DMS 273 treated with DMSO at 0.1 percent for 48 hours (cell line): ENCODE data around the gene QRFP.

Source experiments
- DNase-seq: peaks from one replicate; lab custom pipeline; 2025; lab: John Stamatoyannopoulos, UW

QRFP gene

DNA sequence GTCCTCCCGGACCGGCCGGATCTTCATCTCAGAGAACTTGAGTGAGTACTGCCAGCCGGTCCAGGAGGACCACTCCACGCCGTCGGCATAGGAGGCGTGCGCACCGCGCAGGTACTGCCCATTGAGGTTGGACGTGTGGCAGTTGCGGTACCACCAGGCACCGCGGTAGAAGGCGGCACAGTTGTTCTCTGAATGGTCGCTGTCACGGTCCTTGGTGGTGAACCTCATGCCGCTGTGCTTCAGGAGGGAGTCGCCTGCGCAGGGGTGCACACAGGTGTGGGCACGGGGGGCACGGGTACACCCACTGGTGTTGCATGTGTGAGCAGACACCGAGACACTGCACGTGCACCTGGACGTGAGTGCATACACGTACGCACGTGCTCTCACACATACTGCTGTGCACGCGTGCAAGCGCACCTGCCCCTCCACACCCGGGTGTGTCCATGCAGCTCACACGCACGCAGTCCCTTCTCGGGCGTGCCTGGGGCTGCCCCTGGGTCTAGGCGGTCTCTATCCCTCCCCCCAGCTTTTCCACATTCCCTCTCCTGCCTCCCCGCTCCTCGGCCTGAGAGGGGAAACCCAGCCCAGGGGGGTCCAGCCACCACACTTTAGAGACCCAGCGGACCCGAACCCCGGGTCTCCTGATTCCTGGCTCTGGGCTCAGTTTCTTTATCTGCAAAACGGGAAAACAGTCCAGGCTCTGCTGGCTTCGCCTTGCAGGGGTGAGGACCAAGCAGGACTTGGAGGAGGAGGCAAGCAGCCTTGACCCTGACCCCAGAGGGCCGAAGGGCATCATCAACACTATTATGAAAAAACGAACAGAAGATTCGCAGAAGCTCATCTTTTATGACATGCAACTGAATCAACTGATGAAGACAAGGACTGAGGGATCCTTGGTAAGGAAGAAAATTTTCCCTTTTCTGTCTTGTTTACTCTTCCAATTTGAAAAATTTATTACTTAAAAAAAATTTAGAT is 7.7 kb upstream of the QRFP start:
- DNase-seq = no peak

DNA sequence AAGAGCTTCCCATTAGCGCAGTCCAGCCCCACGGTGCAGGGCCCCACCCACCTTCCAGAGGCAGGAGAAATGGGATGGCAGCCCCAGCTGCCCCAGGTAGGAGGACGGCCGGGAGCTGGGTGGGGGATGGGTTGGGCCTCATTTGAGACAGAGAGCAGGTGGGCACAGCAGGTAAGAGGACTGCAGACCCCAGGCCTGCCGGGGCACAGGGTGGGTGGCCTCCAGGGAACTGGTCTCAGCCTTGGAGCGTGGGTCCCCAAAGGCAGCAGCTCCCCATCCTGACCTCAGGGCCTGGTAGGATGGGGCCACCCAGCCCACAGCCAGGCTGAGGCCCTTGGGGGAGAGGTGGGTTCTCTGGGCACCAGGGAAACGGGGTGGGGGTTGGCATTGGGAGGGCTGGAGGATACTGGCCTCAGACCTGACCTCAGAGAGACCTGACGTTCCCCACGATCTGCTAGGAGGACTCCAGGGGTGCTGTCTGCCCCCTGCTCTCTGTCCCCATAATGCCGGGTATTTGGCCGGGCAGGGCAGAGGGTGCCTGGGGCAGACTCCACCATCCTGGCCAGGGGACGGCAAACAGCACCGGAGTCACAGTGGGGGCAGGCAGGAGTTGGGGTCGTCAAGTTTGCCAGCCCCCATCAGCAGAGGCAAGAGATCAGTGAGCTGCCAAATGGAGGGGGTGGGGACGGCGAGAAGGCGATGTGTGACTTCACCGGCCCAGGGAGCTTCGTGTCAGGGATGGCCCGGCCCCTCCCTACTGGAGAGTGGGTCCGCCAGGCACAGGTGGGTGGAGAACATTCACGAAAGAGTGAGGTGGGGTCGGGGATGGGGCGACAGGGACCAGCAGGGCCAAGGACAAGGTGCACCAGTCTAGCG is 6.8 kb upstream of the QRFP start:
- no peak for DNase-seq

DNA sequence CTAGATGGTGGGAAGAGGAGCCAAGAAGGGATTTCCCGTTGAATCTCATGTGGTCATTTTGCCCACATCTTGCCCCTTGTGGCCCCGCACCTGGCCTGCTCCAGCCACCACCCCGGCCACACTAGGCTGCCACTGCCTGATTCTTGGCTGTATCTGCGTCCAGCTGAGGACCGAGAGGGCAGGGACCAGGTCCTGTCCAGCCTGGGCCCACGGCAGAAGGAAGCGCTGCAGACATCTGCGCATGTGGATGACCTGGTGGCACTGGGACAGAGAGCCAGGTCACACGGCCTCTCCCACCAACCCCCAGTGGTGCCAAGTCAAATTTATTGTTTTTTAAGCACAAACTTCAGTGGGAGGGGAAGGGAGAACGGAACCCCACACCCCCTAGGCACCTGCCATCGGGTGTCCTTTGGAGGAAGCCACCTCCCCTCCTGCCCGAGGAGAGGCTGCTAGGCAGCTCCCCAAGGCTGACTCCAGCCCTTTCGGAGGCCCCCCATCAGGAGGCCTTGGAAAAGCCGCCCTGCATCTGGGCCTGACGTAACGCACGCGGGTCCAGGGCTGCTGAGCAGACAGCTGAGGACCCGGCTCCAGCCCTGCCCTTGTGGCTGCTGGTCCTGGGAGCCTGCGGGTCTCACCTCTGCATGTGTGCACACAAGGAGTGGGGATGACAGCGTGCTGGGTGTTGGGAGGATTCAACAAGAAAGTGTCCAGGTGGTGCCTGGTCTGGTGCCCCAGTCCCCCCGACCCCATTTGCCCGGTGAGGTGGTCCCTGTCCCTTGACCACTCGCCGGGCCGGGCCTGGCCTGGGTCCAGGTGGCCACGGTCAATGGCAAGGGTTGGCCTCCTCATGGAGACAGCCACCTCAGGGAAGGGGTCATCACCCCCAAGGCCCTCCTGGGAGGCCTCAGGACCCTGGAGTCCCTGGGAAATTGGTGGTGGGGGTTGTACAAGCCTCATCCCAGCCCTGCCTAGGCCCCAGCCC is 5.9 kb upstream of the QRFP start:
- DNase-seq = no peak

DNA sequence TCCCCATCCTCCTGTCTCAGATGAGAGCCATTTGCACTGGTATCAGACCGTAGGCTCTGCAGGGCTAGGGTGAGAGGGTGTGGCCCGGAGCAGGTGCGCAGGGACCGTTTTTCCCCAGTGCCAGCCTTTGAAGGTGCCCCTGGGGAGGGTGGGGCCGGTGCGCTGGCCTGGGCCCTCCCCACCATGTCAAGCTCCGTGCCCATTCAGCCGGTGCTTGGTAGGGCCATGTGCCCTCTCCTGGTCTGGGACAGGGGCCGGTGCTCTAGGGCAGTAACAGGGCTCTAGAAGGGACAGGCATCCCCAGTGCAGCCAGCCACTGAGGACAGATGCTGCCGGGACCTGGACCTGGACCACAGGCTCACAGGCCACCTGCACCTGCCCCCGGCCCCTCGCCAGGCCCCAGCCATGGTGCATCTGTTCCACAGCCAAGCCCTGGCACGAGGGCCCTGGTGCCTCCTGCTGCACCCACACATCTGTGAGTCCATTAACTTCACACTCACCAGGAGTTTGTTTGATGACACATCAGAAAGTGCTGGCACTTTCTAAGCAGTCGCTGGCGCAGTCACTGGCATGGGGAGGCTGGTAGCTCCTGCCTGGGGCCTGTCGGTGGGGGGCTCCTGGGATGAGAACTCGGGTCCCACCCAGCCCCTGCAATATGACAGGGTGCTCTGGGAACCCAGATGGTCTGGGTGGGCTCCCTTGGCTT is 5.0 kb upstream of the QRFP start:
- DNase-seq = no peak

DNA sequence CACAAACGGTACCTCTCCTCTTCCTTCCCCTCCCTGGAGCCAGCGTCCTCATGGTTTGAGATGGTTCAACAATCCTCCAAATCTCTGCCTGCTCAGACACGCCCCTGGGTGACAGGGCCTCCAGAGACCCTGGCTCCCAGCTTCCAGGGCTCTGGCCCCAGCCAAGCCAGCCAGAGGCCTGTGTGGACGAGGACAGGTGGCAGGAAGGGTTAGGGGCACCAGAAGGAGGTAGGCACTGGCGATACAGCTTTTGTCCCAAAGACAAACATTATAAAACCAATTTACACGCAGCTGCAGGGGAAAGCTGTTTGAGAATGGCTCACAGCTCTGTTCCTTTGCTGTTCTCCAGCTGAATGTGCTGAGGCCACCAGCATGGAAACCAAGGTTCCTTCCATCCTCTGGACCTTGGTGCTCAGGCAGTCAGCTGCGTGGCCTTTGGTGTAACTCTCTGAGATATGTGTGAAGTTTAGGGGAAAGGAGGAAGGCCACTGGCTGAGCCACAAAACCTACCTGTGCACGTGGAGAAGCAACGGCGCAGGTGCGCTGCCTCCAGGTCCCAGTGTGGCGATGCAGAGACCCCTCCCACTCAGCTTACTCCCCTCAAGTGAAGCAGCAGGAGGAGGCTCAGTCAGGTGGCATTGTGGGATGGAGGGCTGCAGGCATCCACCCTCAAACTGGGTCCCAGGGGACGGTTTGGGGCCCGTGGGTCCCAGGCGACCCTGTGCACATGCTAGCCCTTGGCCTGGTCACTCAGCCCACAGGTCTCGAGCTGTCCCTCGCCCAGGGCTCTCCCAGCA is 4.3 kb upstream of the QRFP start:
- no peak for DNase-seq

DNA sequence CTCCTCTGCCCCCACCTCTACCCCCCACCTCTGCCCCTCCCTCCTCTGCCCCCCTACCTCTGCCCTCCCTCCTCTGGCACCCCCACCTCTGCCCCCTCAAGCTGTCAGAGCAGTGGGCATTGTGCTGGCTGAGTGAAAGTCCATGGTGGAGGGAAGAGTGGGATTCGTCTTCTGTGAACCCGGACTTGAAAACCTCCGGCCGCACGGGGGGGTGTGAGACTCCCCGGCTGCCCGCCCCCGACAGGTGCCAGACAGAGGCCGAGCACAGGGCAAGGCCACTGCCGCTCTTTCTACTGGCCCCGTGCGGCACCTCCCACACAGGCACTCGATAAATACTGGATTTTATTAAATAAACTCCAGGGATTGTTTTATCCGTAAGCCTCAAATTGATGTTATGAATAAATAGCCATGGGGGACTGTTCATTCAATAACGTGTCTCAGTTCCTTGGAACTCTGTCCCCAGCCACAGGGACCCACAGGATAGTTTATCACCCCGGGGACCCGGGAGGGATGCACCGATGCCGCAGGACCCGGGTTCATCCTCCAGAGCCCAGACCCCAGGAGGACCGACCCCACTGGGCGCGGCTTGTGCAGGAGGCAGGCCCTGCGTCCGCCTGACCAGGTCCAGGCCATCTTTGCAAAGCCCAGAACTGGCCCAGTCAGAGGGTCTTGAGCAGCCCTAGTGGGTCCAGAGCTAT is 2.6 kb upstream of the QRFP start:
- no peak for DNase-seq

DNA sequence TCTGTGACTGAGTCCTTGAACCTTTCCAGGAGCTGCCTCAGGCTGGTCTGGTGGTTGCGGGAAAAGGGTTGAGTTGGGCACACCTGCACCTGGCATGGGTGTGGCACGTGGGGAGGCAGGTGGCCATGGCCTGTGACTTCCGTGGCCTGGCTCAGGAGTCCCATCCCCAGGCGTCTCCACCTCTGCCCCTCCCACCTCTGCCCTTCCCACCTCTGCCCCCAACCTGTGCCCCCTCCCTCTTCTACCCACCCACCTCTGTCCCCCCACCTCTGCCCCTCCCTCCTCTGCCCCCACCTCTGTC is 1.9 kb upstream of the QRFP start:
- no peak for DNase-seq

DNA sequence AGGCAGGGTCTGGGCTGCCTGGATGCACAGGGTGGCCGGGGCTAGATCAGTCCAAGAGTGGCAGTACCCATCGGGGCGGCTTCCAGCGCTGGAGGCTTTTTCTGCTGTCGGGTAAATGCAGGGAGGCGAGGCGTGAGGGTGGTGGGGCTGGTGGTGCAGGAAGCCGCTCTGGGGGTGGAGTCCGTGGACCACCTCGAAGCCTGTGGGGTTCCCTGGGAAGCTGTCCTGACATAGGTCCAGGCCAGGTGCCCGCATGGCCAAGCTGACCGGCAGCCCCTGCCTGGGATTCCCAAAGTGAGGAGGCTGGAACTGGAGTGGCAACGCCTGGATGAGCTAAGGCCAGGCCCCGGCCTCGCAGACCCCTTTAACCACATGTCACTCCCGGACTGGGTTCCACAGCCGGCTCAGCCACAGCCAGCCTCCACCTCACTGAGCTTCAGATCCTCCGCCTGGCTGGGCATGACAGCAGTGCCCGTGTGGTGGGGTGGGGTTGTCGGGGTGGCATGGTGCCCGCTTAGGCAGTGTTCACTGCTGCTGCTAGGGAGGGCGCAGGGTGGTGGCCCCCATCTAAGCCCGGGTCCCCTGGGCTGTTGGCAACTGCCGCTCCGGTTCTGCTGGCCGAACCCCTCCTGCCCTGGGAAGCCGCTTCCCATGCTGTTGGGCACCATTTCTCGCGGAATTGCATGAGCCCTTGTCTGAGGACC is 1.4 kb upstream of the QRFP start:
- DNase-seq = no peak

DNA sequence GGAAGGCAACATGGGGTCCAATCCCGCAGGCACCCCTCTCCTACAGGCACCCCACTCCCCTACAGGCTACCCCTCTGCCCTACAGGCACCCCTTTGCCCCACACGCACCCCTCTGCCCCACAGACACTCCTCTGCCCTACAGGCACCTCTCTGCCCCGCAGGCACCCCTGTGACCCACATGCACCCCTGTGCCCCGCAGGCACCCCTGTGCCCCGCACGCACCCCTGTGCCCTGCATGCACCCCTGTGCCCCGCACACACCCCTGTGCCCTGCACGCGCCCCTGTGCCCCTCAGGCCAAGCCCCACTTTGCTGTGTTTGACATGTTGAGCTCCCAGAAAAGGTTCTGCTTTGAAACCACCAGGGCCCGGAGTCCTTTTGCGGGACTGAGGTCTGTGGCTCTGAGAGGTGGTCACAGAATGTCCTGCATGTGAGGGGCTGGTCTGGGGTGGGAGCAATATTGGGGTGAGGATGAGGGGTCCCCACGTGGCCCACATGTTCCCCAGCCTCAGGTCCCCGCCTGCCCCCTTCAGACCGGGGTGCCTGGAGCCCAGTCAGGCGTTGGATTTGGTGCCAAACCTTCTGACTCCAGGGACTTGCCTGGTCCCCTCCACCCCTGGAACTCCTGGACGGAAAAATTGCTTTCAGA is 616 bp upstream of the QRFP start:
- no peak for DNase-seq

DNA sequence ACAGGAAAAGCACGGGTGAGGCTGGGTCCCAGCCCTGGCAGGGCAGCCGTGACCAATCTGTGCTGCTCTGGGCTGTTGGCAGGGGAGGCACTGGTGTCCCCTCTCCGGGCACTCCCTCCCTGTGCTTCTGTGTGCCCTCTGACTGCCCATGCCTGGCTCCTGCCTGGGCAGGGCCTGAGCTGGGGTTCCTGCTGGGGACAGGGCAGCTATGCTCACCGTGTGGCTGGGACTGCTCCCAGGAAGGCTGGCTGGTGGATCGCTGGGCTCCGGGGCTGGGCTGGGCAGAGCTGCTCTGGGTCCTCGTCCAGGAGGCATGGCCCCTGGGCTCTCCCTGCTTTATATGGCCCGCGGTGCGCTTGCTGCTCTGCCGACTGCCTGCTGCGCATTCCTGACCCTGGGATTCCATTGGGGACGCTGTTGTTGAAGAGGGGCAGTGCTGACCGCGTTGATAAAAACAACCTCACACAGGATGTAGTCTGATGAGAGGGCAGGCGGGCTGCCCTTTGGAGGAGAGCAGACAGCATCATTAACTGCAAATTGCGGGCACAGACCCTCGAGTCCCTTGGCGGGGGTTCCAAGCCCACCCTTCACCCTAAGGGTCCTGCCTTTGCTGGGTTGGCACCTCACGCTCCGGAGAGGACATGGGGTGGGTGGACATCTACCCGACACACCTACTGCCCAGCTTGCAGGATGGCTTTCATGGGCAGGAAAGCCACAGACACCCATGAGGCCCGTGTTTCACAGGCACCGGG is 955 bp downstream of the QRFP start:
- DNase-seq = no peak

DNA sequence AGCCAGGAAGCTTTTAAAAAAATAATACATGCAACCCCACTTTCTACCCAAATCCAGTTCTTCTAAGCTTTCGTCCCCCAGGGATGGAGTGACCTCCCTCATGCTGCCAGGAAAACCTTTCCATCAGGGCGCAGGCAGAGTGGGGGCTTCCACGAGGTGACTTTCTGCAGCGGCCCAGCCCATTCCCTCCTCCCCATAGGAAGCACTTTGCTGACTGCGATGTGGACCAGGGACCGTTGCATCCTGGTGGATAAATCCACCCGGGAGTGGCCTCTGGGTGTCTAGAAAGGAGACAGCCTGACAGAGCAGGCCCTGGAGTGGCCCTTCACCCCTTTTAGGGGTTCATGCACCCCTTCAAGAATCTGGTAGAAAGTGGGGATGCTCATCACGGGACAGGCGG is 1.6 kb downstream of the QRFP start:
- DNase-seq = no peak

DNA sequence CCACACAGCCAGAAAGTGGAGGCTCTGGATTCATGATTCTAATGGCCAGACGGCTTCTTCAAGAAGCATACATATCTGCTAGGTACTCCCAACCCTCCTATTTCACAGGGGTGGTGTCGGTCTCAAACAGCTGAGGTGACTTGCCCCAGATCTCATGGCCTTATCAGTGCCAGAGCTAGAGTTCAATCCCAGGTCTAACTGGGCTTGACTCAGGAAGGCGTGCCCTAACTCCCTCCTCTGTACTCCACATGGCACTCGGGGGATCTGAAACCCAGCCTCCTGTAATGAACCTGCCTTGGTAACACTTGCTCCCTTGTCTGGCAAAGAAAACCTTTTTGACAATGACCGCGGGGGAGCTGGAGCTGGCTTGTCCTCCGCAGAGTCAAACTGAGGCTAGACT is 2.1 kb downstream of the QRFP start:
- no peak for DNase-seq

DNA sequence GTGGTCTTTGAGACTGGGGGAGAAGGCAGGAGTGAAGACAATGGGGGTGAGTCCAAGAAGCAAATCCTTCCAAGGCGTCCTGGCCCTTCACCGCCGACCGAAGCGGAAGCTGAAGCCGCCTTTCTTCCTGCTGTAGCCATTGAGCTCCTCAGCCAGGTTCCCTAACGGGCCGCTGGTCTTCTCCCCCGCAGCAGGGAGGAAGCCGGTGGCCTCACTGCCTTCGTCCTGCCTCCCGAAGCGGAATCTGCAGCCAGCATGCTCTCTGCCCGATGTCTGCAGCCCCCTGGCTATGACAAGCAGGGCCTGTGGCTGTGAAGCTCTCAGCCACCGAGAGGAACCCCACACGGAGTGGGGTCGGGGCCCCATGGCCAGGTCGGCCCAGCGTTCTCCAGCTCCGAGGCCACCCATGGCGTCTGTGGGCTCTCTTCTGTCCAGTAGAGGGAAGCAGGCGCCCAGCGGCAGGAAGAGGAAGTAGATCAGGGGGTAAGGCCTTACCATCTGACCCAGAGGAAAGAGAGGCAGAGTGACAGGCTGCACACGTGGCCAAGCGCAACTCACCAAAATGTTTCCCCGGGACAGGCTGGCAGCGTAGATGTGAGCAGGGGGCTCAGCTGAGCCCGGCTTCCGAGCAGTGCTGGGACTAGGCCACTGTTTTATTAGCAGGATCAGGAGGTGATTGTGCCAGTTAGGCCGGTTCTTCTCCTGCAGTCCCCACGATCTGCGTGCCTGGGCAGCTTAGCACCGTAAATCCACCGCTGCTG is 3.1 kb downstream of the QRFP start:
- DNase-seq = no peak

DNA sequence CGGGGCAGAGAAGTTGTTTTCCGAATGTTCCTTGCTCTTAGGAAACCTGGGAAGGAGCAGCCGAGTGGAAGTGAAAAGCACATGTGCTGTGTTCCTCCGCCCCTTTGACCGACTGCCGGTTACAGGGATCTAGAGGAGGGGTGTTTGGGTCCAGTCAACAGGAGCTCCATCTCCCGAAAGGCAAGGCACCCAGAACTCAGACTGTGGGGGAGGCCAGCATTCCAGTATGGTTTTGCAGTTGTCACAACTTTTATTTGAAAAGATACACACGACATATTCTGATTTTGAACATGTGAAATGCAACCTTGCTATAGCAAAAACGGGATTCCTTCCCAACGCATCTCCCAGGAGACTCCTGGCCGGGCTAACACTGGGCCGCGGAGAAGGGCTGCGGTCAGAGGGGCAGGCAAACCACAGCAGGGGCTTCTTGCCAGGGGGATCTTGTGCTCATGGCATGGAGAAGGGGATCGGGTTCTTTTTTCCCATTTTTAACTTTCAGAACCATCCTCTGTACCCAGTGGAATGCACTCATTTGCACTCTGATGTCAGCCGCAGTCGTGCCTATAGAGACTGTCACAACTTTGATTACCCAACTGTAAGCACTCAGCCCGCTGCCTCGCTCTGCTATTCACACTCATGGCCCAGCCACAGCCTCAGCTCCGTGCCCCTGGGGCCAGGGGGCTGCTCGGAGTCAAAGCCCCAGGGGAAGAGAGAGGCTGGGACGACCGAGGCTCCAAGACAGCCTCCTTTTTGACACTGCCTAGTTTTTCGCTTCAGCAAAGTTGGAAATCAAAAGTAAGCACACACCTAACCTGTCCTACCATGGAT is 3.9 kb downstream of the QRFP start:
- no peak for DNase-seq

DNA sequence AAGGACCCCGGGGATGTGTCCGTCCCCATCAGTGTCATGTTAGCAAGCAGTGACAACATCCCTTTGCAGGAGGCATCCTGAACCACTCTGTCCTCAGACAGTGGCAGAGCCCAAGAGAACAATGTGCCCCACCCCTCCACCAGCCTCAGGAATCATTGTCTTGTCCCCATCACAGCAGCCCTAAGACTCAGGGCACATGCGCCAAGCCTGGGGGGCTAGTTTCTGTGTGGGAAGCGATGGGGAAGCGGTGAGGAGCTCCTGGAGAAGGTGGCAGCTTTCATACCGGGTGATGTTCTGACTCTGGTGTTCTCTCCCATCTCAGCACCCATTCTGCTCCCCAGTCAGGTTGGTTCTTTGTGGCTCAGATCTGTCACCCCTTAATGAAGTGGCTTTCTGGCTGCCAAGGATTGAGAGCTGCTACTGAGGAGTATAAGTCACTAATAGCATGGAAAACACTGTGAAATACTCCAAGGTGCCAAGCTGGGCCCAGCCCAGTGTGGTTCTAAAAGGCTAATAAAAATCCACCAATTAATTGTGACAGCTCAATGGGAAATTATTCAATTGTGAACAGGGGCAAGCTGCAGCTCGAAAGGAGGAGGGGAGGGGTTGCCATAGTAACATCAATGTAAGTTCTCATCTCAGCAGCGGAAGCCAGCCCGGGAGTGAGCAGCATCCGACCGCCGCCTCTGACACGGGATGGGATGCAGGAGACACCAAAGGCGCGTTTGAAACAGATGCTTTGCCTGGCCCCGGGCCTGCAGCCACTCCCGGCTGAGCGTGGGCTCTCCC is 4.7 kb downstream of the QRFP start:
- no peak for DNase-seq
